H9 (cell line): ENCODE data around the gene PLB1. TPM values are rescaled to one million over a fixed set of nuclear protein-coding genes. Genes with fewer than 3 reads are reported as not detected.
A peak's percentile ranks its signal among the peaks of the same experiment; 100 is the strongest.

Experiments
- DNase-seq: peaks from one replicate; pipeline ENCODE4 v3.0.0-alpha.2; 2017
- H2AFZ ChIP-seq: one replicate; pipeline ENCODE4 v1.6.1; 2013; ENCODE audit warnings: mild to moderate bottlenecking, low read length, control low read depth, moderate library complexity
- H2AK5ac ChIP-seq: 2 replicates; pipeline ENCODE4 v1.6.1; 2013; ENCODE audit warnings: low read length, control low read depth, mixed read lengths; ENCODE audit not compliant: insufficient read length
- H2BK120ac ChIP-seq: one replicate; pipeline ENCODE4 v1.6.1; 2013; ENCODE audit warnings: low read depth, mild to moderate bottlenecking, low read length, control low read depth, inconsistent platforms; ENCODE audit not compliant: poor library complexity, severe bottlenecking
- H2BK12ac ChIP-seq: 2 replicates; pipeline ENCODE4 v1.6.1; 2013; ENCODE audit warnings: low read length, control low read depth, mixed read lengths, low read depth; ENCODE audit not compliant: insufficient read length
- H2BK15ac ChIP-seq: 2 replicates; pipeline ENCODE4 v1.6.1; 2013; ENCODE audit warnings: low read depth, low read length, control low read depth
- H2BK20ac ChIP-seq: one replicate; pipeline ENCODE4 v1.6.1; 2013; ENCODE audit warnings: low read depth, mild to moderate bottlenecking, low read length, control low read depth, inconsistent platforms; ENCODE audit not compliant: poor library complexity, severe bottlenecking
- H2BK5ac ChIP-seq: 2 replicates; pipeline ENCODE4 v1.6.1; 2013; ENCODE audit warnings: low read length, control low read depth, mixed read lengths; ENCODE audit not compliant: insufficient read length
- H3K14ac ChIP-seq: 2 replicates; pipeline ENCODE4 v1.6.1; 2013; ENCODE audit warnings: low read length, control low read depth; ENCODE audit not compliant: insufficient read depth
- H3K18ac ChIP-seq: 2 replicates; pipeline ENCODE4 v1.6.1; 2013; ENCODE audit warnings: low read depth, mild to moderate bottlenecking, mixed read lengths, low read length, control low read depth; ENCODE audit not compliant: insufficient read length
- H3K23ac ChIP-seq: 2 replicates; pipeline ENCODE4 v1.6.1; 2013; ENCODE audit warnings: low read length, control low read depth, mixed read lengths, low read depth; ENCODE audit not compliant: insufficient read length
- H3K23me2 ChIP-seq: 2 replicates; pipeline ENCODE4 v1.6.1; 2013; ENCODE audit warnings: low read depth, mild to moderate bottlenecking, mixed read lengths, low read length, control low read depth; ENCODE audit not compliant: insufficient read length, poor library complexity, severe bottlenecking
- H3K27ac ChIP-seq: 2 replicates; pipeline ENCODE4 v1.5.1; 2013; ENCODE audit warnings: low read length, control low read depth, mixed read lengths, low read depth; ENCODE audit not compliant: insufficient read length
- H3K27me3 ChIP-seq: 2 replicates; pipeline ENCODE4 v1.6.1; 2013; ENCODE audit warnings: low read length, control low read depth, inconsistent platforms; ENCODE audit not compliant: insufficient read depth
- H3K4ac ChIP-seq: 2 replicates; pipeline ENCODE4 v1.6.1; 2013; ENCODE audit warnings: low read depth, mild to moderate bottlenecking, control low read depth, inconsistent platforms, low read length, moderate library complexity
- H3K4me1 ChIP-seq: 2 replicates; pipeline ENCODE4 v1.6.1; 2013; ENCODE audit warnings: low read length, control low read depth, inconsistent platforms; ENCODE audit not compliant: insufficient read depth
- H3K4me2 ChIP-seq: 2 replicates; pipeline ENCODE4 v1.6.1; 2013; ENCODE audit warnings: low read length, control low read depth, mixed read lengths; ENCODE audit not compliant: insufficient read length, insufficient read depth
- H3K56ac ChIP-seq: 2 replicates; pipeline ENCODE4 v1.6.1; 2013; ENCODE audit warnings: low read depth, mild to moderate bottlenecking, mixed read lengths, low read length, control low read depth; ENCODE audit not compliant: insufficient read length
- H3K79me1 ChIP-seq: 2 replicates; pipeline ENCODE4 v1.6.1; 2013; ENCODE audit warnings: low read depth, mild to moderate bottlenecking, moderate library complexity, low read length, control low read depth, inconsistent platforms; ENCODE audit not compliant: insufficient read depth, poor library complexity, severe bottlenecking
- H3K79me2 ChIP-seq: 2 replicates; pipeline ENCODE4 v1.6.1; 2013; ENCODE audit warnings: low read length, control low read depth, inconsistent platforms; ENCODE audit not compliant: insufficient read depth
- H3K9ac ChIP-seq: 2 replicates; pipeline ENCODE4 v1.6.1; 2013; ENCODE audit warnings: low read length, control low read depth, mixed read lengths; ENCODE audit not compliant: insufficient read length; ENCODE audit errors: extremely low read depth
- H3K9me3 ChIP-seq: one replicate; pipeline ENCODE4 v1.6.1; 2013; ENCODE audit warnings: low read depth, low read length, inconsistent platforms; ENCODE audit not compliant: control insufficient read depth
- H3T11ph ChIP-seq: one replicate; pipeline ENCODE4 v1.6.1; 2013; ENCODE audit warnings: mild to moderate bottlenecking, low read length, control low read depth, inconsistent platforms
- H4K20me1 ChIP-seq: one replicate; pipeline ENCODE4 v1.6.1; 2013; ENCODE audit not compliant: control insufficient read depth, insufficient read length, insufficient read depth
- H4K5ac ChIP-seq: 2 replicates; pipeline ENCODE4 v1.6.1; 2013; ENCODE audit warnings: low read depth, mild to moderate bottlenecking, mixed read lengths, low read length, control low read depth; ENCODE audit not compliant: insufficient read length
- H4K8ac ChIP-seq: replicated peaks from 2 replicates; pipeline ENCODE4 v1.6.1; 2013; ENCODE audit warnings: low read length, control low read depth, mixed read lengths, low read depth; ENCODE audit not compliant: insufficient read length
- H4K91ac ChIP-seq: 2 replicates; pipeline ENCODE4 v1.6.1; 2013; ENCODE audit warnings: low read depth, mild to moderate bottlenecking, moderate library complexity, mixed read lengths, low read length, control low read depth; ENCODE audit not compliant: insufficient read length
- H3K27ac Mint-ChIP-seq, 3 experiments: 2 replicates in 2 of 3; 3 replicates in 1 of 3; pipeline ENCODE4 v1.8.0; 2020 to 2021; ENCODE audit warnings: mixed read lengths in 3 of 3, mild to moderate bottlenecking in 1 of 3, moderate library complexity in 1 of 3
- H3K27me3 Mint-ChIP-seq: 2 replicates; pipeline ENCODE4 v1.8.0; 2021; ENCODE audit warnings: low read depth, mild to moderate bottlenecking, moderate library complexity, mixed read lengths
- H3K36me3 Mint-ChIP-seq, 3 experiments: 2 replicates in 2 of 3; 3 replicates in 1 of 3; pipeline ENCODE4 v1.8.0; 2020 to 2021; ENCODE audit warnings: low read depth in 3 of 3, mixed read lengths in 3 of 3; ENCODE audit not compliant: insufficient read depth in 1 of 3
- H3K4me1 Mint-ChIP-seq, 2 experiments: 2 replicates each; pipeline ENCODE4 v1.8.0; 2020; ENCODE audit warnings: mixed read lengths in 2 of 2
- H3K4me3 Mint-ChIP-seq, 2 experiments: 2 replicates in 1 of 2; 3 replicates in 1 of 2; pipeline ENCODE4 v1.8.0; 2020 to 2021; ENCODE audit warnings: mild to moderate bottlenecking in 2 of 2, mixed read lengths in 2 of 2, moderate library complexity in 1 of 2
- H3K9me3 Mint-ChIP-seq, 2 experiments: 2 replicates in 1 of 2; 3 replicates in 1 of 2; pipeline ENCODE4 v1.8.0; 2020; ENCODE audit warnings: mild to moderate bottlenecking in 2 of 2, mixed read lengths in 2 of 2, moderate library complexity in 1 of 2
- CTCF ChIP-seq: fragments of 200-600 bp; sonication (generic); conservative IDR thresholded peaks from 3 replicates; pipeline ENCODE4 v1.8.0; 2021; ENCODE audit warnings: antibody characterized with exemption, mild to moderate bottlenecking
- WGBS: extraction: QIAGEN DNeasy Blood & Tissue Kit; methylation state at CpG from one replicate; pipeline ENCODE4 v1.1.7; 2013; ENCODE audit warnings: missing lambda C conversion rate, low lambda C conversion rate, mixed read lengths; ENCODE audit not compliant: insufficient read length; ENCODE audit errors: extremely low coverage; 5-methylcytosine and 5-hydroxymethylcytosine counted together
- total RNA-seq: library from RNA; stranded (reverse); gene quantifications from 2 replicates; pipeline ENCODE4 v1.2.1, GENCODE V29; 2021

The PLB1 gene
- total RNA-seq, 1 experiment from 2014 or later, result not detected

- Histone ChIP-seq H3K23ac (no peak overlapping the region), H2BK15ac (no peak overlapping the region), H3K79me1 (no peaks in the 10 kb centered on the region), H3K27me3 (no peaks in the 10 kb centered on the region), H2BK120ac (no peak overlapping the region), H3K9me3 (no peaks in the 10 kb centered on the region), H2AFZ (no peak overlapping the region), H3K56ac (no peak overlapping the region), H3T11ph (no peak overlapping the region), H4K5ac (no peak overlapping the region), H3K79me2 (no peaks in the 10 kb centered on the region), H3K4ac (no peak overlapping the region), H2AK5ac (no peak overlapping the region), H3K4me2 (no peak overlapping the region), H4K8ac (no peak overlapping the region), H3K18ac (peak overlapping the region; percentile 38), H4K91ac (no peak overlapping the region), H3K14ac (peak overlapping the region; percentile 70), H3K4me1 (peaks cover 7% of the 10 kb centered on the region; the same call in 1 of the 2 replicates), H2BK20ac (no peak overlapping the region), H2BK12ac (no peak overlapping the region), H3K27ac (no peak overlapping the region), H2BK5ac (no peak overlapping the region), H3K23me2 (no peaks in the 10 kb centered on the region), H3K9ac (no peak overlapping the region), H4K20me1 (no peaks in the 10 kb centered on the region)
- no CpG with 5 or more reads among the region's 19 CpGs for WGBS
- no peaks in the 10 kb centered on the region for H3K36me3 Mint-ChIP-seq
- no peaks in the 10 kb centered on the region for H3K27me3 Mint-ChIP-seq
- peak overlapping the region in 1 of 2 experiments; percentile 46; a peak in 1 of 5 replicates for H3K4me3 Mint-ChIP-seq
- peak overlapping the region; percentile 59 to 86 (median 70); a peak in 3 of 7 replicates for H3K27ac Mint-ChIP-seq
- no peak for TF ChIP-seq CTCF
- no peaks in the 10 kb centered on the region; a peak in 1 of 5 replicates for H3K9me3 Mint-ChIP-seq
- peak; percentile 42 for DNase-seq
- peaks cover 26 to 34% of the 10 kb centered on the region in 2 experiments for H3K4me1 Mint-ChIP-seq
These were observed 129.2 kb downstream of the PLB1 start for GRCh38 chr2:28624793-28625701.
